CD14-positive monocyte (primary cell): Measurements from ENCODE around the gene HEBP2. TPM values are rescaled to one million over a fixed set of nuclear protein-coding genes. Genes with fewer than 3 reads are reported as not detected.
"Not testable (repeated sequence)": the region's sequence is repeated elsewhere in the genome, so short reads cannot be mapped to it uniquely, and the experiment has no call there.

ENCODE experiments used
- DNase-seq, 3 donors: peaks; one replicate each; pipeline ENCODE4 v3.0.0-alpha.2; 2011 to 2022
- H2AFZ ChIP-seq: 2 replicates; pipeline ENCODE4 v1.6.0; 2012; ENCODE audit warnings: mild to moderate bottlenecking, low read depth, low read length, inconsistent platforms; ENCODE audit not compliant: insufficient read depth, poor library complexity, severe bottlenecking
- H3K27ac ChIP-seq, 2 donors: 1 replicate in 1 of 2; 2 replicates in 1 of 2; pipeline ENCODE4 v1.5.1; 2012 to 2013; ENCODE audit warnings: low read length in 2 of 2, control low read depth in 1 of 2, inconsistent platforms in 1 of 2, low read depth in 1 of 2, mild to moderate bottlenecking in 1 of 2
- H3K27me3 ChIP-seq, 2 donors: one replicate each; pipeline versions ENCODE4 v1.6.0 to v1.6.1; 2011 to 2013; ENCODE audit warnings: low read length in 2 of 2; ENCODE audit not compliant: control insufficient read depth in 2 of 2, insufficient read depth in 2 of 2
- H3K36me3 ChIP-seq, 2 donors: replicated peaks in 1 of 2; 1 replicate in 1 of 2; 2 replicates in 1 of 2; pipeline versions ENCODE4 v1.5.1 to v1.6.1; 2012 to 2013; ENCODE audit warnings: low read length in 2 of 2, control low read depth in 1 of 2, inconsistent platforms in 1 of 2, mild to moderate bottlenecking in 1 of 2; ENCODE audit not compliant: insufficient read depth in 2 of 2, control insufficient read depth in 1 of 2
- H3K4me1 ChIP-seq, 2 donors: 1 replicate in 1 of 2; 2 replicates in 1 of 2; pipeline versions ENCODE4 v1.5.1 to v1.6.1; 2012 to 2013; ENCODE audit warnings: low read length in 2 of 2, control low read depth in 1 of 2, inconsistent platforms in 1 of 2, mild to moderate bottlenecking in 1 of 2, moderate library complexity in 1 of 2; ENCODE audit not compliant: insufficient read depth in 2 of 2, control insufficient read depth in 1 of 2
- H3K4me2 ChIP-seq: replicated peaks from 2 replicates; pipeline ENCODE3; 2012; ENCODE audit warnings: low read length, moderate library complexity, mild to moderate bottlenecking; ENCODE audit not compliant: poor library complexity, severe bottlenecking; ENCODE audit errors: extremely low read depth
- H3K4me3 ChIP-seq, 3 experiments: fragments of 200-600 bp in 1 of 3; sonication (generic) in 1 of 3; replicated peaks in 1 of 3; 1 replicate in 2 of 3; 2 replicates in 1 of 3; pipeline ENCODE4 v1.5.1; 2011 to 2013; ENCODE audit warnings: low read length in 3 of 3, mild to moderate bottlenecking in 3 of 3, control low read depth in 2 of 3, low read depth in 2 of 3, inconsistent platforms in 1 of 3, moderate library complexity in 1 of 3
- H3K79me2 ChIP-seq: 2 replicates; pipeline ENCODE4 v1.6.0; 2012; ENCODE audit warnings: mild to moderate bottlenecking, control low read depth, inconsistent platforms, low read length, moderate library complexity; ENCODE audit not compliant: insufficient read depth
- H3K9ac ChIP-seq: 2 replicates; pipeline ENCODE4 v1.6.0; 2017; ENCODE audit warnings: low read length, mild to moderate bottlenecking; ENCODE audit not compliant: insufficient read depth, poor library complexity, severe bottlenecking
- H3K9me3 ChIP-seq, 2 donors: replicated peaks in 1 of 2; 1 replicate in 1 of 2; 2 replicates in 1 of 2; pipeline versions ENCODE4 v1.5.1 to v1.6.1; 2012 to 2013; ENCODE audit warnings: low read length in 2 of 2, control low read depth in 1 of 2; ENCODE audit not compliant: control insufficient read depth in 1 of 2, insufficient read depth in 1 of 2
- H4K20me1 ChIP-seq: 2 replicates; pipeline ENCODE4 v1.6.0; 2012; ENCODE audit warnings: mild to moderate bottlenecking, low read length, control low read depth, moderate library complexity; ENCODE audit not compliant: insufficient read depth
- H3K27ac Mint-ChIP-seq, 7 donors: one replicate each; pipeline ENCODE4 v1.8.0; 2020; ENCODE audit warnings: mild to moderate bottlenecking in 7 of 7, mixed read lengths in 7 of 7, moderate library complexity in 6 of 7, inconsistent platforms in 2 of 7
- H3K27me3 Mint-ChIP-seq, 3 donors: one replicate each; pipeline ENCODE4 v1.8.0; 2021 to 2022; ENCODE audit warnings: low read depth in 3 of 3, mild to moderate bottlenecking in 3 of 3, mixed read lengths in 3 of 3, moderate library complexity in 3 of 3, inconsistent platforms in 1 of 3
- H3K36me3 Mint-ChIP-seq, 2 donors: one replicate each; pipeline ENCODE4 v1.8.0; 2020; ENCODE audit warnings: mixed read lengths in 2 of 2, inconsistent platforms in 1 of 2, mild to moderate bottlenecking in 1 of 2
- H3K4me1 Mint-ChIP-seq: one replicate; pipeline ENCODE4 v1.8.0; 2020; ENCODE audit warnings: mild to moderate bottlenecking, mixed read lengths
- H3K4me3 Mint-ChIP-seq, 2 donors: one replicate each; pipeline ENCODE4 v1.8.0; 2020; ENCODE audit warnings: mild to moderate bottlenecking in 2 of 2, mixed read lengths in 2 of 2, moderate library complexity in 1 of 2
- H3K9me3 Mint-ChIP-seq, 7 donors: one replicate each; pipeline ENCODE4 v1.8.0; 2020 to 2022; ENCODE audit warnings: mixed read lengths in 7 of 7, mild to moderate bottlenecking in 6 of 7, moderate library complexity in 6 of 7, inconsistent platforms in 2 of 7
- WGBS: methylation state at CpG from one replicate; pipeline ENCODE4 v1.1.5; 2013; ENCODE audit warnings: missing lambda C conversion rate; ENCODE audit not compliant: insufficient coverage; 5-methylcytosine and 5-hydroxymethylcytosine counted together
- intact Hi-C, 2 donors: fragments of 100-400 bp; cut with micrococcal nuclease; formaldehyde crosslinking; loops; one replicate each; pipeline versions ENCODE4 v1.15.0 to v1.15.1; 2023
- polyA minus RNA-seq: library from RNA; depleted of rRNA, polyadenylated mRNA; stranded (reverse); fragments of >200 nt; gene quantifications from 2 replicates; pipeline ENCODE4 v1.2.3, GENCODE V29; 2012
- polyA plus RNA-seq, 3 donors: library from polyadenylated mRNA; depleted of rRNA in 1 of 3; unstranded in 2 of 3; stranded (reverse) in 1 of 3; fragments of 300-500 nt in 2 of 3; fragments of >200 nt in 1 of 3; fragmentation: Illumina TruSeq in 2 of 3; gene quantifications; 1 replicate in 2 of 3; 2 replicates in 1 of 3; pipeline ENCODE4 v1.2.3, GENCODE V29; 2012 to 2021
- total RNA-seq, 12 experiments: library from RNA in 1 of 12; stranded (reverse) in 1 of 12; fragments of 120-200 nt in 1 of 12; gene quantifications; one replicate each; pipeline ENCODE4 v1.2.4 and lab custom pipeline; 2013 to 2026; ENCODE audit warnings: mixed read lengths in 6 of 12, inconsistent platforms in 1 of 12
- TF ChIP-seq, protein P1 (sequence below): fragments of 200-600 bp; IDR thresholded peaks from one replicate; pipeline ENCODE4 v1.8.0; 2022; ENCODE audit warnings: antibody characterized with exemption, mild to moderate bottlenecking

Gene HEBP2, protein sequence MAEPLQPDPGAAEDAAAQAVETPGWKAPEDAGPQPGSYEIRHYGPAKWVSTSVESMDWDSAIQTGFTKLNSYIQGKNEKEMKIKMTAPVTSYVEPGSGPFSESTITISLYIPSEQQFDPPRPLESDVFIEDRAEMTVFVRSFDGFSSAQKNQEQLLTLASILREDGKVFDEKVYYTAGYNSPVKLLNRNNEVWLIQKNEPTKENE
- 111 TPM for total RNA-seq (2013)
- 10 to 100 TPM; 17.0 to 97.5 (median 96.8) TPM for polyA plus RNA-seq
- polyA minus RNA-seq: 20.1 and 32.6 TPM in 2 replicates
- 24.1 to 106 (median 79.9) reads per million in 11 experiments for total RNA-seq (lab: John Stamatoyannopoulos, UW)

DNA sequence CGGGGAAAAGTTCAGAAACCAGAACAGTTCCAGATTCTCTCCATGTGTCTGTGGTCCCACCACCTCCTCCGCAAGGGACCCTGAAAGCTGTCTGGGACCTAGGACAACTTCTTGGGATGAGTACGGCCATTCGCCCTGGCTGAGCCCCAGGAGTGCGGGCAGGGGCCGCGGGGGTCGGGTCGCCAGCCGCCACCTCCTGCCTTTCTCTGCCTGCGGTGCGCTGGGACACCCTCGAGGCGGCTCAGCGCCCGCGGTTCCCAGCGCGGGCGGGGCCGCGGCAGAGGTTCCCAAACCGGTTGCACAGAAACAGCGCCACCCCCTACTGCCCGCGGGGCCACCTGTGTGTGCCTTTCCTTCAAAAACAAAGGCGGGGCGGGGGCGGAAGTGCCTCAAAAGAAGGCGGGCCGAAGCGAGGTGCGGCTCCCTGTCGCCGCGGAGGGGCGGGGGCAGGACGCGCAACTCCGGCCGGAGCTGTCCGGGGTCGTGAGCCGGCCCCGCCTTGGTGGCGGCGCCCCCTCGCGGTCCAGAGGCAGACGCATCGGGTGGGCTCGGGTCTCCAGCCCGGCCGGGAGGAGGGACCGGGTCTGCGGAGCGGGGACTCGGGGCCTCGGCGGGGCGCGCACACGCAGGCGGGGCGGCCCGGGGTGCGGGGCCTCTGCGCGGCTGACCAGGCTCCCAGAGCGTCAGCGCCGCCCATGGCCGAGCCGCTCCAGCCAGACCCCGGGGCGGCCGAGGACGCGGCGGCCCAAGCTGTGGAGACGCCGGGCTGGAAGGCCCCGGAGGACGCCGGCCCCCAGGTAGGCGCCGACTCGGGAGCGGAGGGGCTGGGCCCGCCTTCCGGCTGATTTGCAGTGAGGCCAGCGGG is at the start of gene HEBP2:
TSS of gene HEBP2 (plus strand) at position 423 of the 865 bp plus-strand sequence. CDS start at position 696, 273 bp downstream.
- WGBS: under 1% methylated on average over 82 of the region's 92 CpGs
- intact Hi-C loops: loop anchor here in 1 of 2 donors (10.0 kb wide), 1 partner anchor 371 kb away; the partner anchor contains the start of gene CCDC28A
- Histone ChIP-seq H3K9ac (peak within 1 kb of the TSS; percentile 83), H4K20me1 (peaks cover 4% of the 10 kb centered on the region), H3K27me3 (no peaks in the 10 kb centered on the region), H3K4me1 (peaks cover 22 to 53% of the 10 kb centered on the region in 2 donors), H3K4me3 (peak within 1 kb of the TSS; percentile 50 to 95 (median 87)), H3K79me2 (peaks cover 54% of the 10 kb centered on the region), H3K36me3 (peaks cover 22 to 33% of the 10 kb centered on the region in 2 donors), H2AFZ (peak within 1 kb of the TSS; percentile 90), H3K27ac (peak within 1 kb of the TSS; percentile 76 to 92), H3K9me3 (no peaks in the 10 kb centered on the region), H3K4me2 (peak within 1 kb of the TSS; percentile 99)
- Mint-ChIP-seq H3K27ac (peak within 1 kb of the TSS; percentile 83 to 94 (median 92)), H3K4me1 (peaks cover 42% of the 10 kb centered on the region), H3K36me3 (peaks cover 29 to 35% of the 10 kb centered on the region in 2 donors), H3K27me3 (peaks cover 0 to 2% (median 0%) of the 10 kb centered on the region in 3 donors), H3K4me3 (peak within 1 kb of the TSS; percentile 91 to 94), H3K9me3 (peaks cover 0 to 1% (median 0%) of the 10 kb centered on the region in 7 donors)
- peak; percentile 69 to 73 (median 73) for DNase-seq
- TF ChIP-seq, protein P1, sequence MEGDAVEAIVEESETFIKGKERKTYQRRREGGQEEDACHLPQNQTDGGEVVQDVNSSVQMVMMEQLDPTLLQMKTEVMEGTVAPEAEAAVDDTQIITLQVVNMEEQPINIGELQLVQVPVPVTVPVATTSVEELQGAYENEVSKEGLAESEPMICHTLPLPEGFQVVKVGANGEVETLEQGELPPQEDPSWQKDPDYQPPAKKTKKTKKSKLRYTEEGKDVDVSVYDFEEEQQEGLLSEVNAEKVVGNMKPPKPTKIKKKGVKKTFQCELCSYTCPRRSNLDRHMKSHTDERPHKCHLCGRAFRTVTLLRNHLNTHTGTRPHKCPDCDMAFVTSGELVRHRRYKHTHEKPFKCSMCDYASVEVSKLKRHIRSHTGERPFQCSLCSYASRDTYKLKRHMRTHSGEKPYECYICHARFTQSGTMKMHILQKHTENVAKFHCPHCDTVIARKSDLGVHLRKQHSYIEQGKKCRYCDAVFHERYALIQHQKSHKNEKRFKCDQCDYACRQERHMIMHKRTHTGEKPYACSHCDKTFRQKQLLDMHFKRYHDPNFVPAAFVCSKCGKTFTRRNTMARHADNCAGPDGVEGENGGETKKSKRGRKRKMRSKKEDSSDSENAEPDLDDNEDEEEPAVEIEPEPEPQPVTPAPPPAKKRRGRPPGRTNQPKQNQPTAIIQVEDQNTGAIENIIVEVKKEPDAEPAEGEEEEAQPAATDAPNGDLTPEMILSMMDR: peak; percentile 45

GRCh38 chr6:138357928-138358327 is 46.1 kb upstream of the HEBP2 start:
- H3K9ac ChIP-seq: no peak overlapping the region
- TF ChIP-seq, protein P1: no peak
- Mint-ChIP-seq H3K4me1 (no peaks in the 10 kb centered on the region), H3K4me3 (no peak overlapping the region), H3K9me3 (peaks cover 0 to 4% (median 0%) of the 10 kb centered on the region in 7 donors), H3K27ac (no peak overlapping the region), H3K27me3 (peaks cover 0 to 3% (median 0%) of the 10 kb centered on the region in 3 donors), H3K36me3 (no peaks in the 10 kb centered on the region)
- no peak overlapping the region for H2AFZ ChIP-seq
- intact Hi-C loops: no loop called here
- no peaks in the 10 kb centered on the region for H3K9me3 ChIP-seq
- H3K4me3 ChIP-seq: no peak overlapping the region
- H3K36me3 ChIP-seq: no peaks in the 10 kb centered on the region
- peaks cover 2% of the 10 kb centered on the region in 2 donors for H3K27me3 ChIP-seq
- H3K4me1 ChIP-seq: no peaks in the 10 kb centered on the region
- DNase-seq: no peak
- no peak overlapping the region for H3K27ac ChIP-seq
- WGBS: no CpG with 5 or more reads among the region's 1 CpG
- no peak overlapping the region for H3K4me2 ChIP-seq
- H4K20me1 ChIP-seq: no peaks in the 10 kb centered on the region
- no peaks in the 10 kb centered on the region for H3K79me2 ChIP-seq

DNA sequence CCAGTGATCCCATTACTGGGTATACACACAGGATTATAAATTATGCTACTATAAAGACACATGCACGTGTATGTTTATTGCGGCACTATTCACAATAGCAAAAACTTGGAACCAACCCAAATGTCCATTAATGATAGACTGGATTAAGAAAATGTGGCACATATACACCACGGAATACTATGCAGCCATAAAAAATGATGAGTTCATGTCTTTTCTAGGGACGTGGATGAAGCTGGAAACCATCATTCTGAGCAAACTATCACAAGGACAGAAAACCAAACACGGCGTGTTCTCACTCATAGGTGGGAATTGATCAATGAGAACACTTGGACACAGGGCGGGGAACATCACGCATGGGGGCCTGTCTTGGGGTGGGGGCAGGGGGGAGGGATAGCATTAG is 35.3 kb upstream of the HEBP2 start:
- H3K9me3 ChIP-seq, H3K9ac ChIP-seq, DNase-seq, H3K27ac ChIP-seq, H3K27me3 ChIP-seq, H2AFZ ChIP-seq, H3K79me2 ChIP-seq, H3K4me3 Mint-ChIP-seq, H3K36me3 Mint-ChIP-seq, H3K4me2 ChIP-seq, intact Hi-C loops, H3K4me3 ChIP-seq, H3K27ac Mint-ChIP-seq, H3K27me3 Mint-ChIP-seq, H3K36me3 ChIP-seq, H4K20me1 ChIP-seq: not testable (repeated sequence)
- peaks cover 3 to 15% of the 10 kb centered on the region in 2 donors for H3K4me1 ChIP-seq
- Mint-ChIP-seq H3K9me3 (peaks cover 0 to 10% (median 7%) of the 10 kb centered on the region in 7 donors), H3K4me1 (peaks cover 16% of the 10 kb centered on the region)
- 80% methylated on average over 1 of the region's 8 CpGs for WGBS
